Mesenchymal stem cell (in vitro differentiated cells and primary cell): ENCODE measurements around the gene CDK12.
"Not testable (repeated sequence)": the region's sequence is repeated elsewhere in the genome, so short reads cannot be mapped to it uniquely, and the experiment has no call there.

Experiments used
- DNase-seq: peaks from one replicate; pipeline ENCODE4 v3.0.0-alpha.2; 2013
- H2AFZ ChIP-seq: one replicate; pipeline ENCODE4 v1.6.1; 2013; ENCODE audit warnings: low read depth, mild to moderate bottlenecking, control low read depth, inconsistent platforms, low read length, moderate library complexity
- H2AK5ac ChIP-seq: 2 replicates; pipeline ENCODE4 v1.6.1; 2013; ENCODE audit warnings: low read length, moderate library complexity, mild to moderate bottlenecking, inconsistent platforms; ENCODE audit not compliant: severe bottlenecking
- H2BK120ac ChIP-seq: one replicate; pipeline ENCODE4 v1.6.1; 2013; ENCODE audit warnings: low read depth, mild to moderate bottlenecking, inconsistent platforms, low read length, moderate library complexity
- H2BK12ac ChIP-seq, 2 experiments: one replicate each; pipeline ENCODE4 v1.6.1; 2013; ENCODE audit warnings: inconsistent platforms in 2 of 2, low read length in 2 of 2, mild to moderate bottlenecking in 2 of 2, moderate library complexity in 2 of 2, control low read depth in 1 of 2
- H2BK15ac ChIP-seq: one replicate; pipeline ENCODE4 v1.6.1; 2013; ENCODE audit warnings: mild to moderate bottlenecking, low read depth, inconsistent platforms; ENCODE audit not compliant: poor library complexity, severe bottlenecking
- H2BK5ac ChIP-seq: 2 replicates; pipeline ENCODE4 v1.6.1; 2013; ENCODE audit warnings: low read depth, mild to moderate bottlenecking, low read length, control low read depth, inconsistent platforms; ENCODE audit not compliant: poor library complexity, severe bottlenecking
- H3K14ac ChIP-seq, 2 experiments: one replicate each; pipeline ENCODE4 v1.6.1; 2013; ENCODE audit warnings: inconsistent platforms in 2 of 2, low read length in 2 of 2, control low read depth in 1 of 2, mild to moderate bottlenecking in 1 of 2, moderate library complexity in 1 of 2
- H3K18ac ChIP-seq, 2 experiments: one replicate each; pipeline ENCODE4 v1.6.1; 2013; ENCODE audit warnings: inconsistent platforms in 2 of 2, low read length in 2 of 2, control low read depth in 1 of 2, low read depth in 1 of 2, mild to moderate bottlenecking in 1 of 2
- H3K23ac ChIP-seq, 2 experiments: one replicate each; pipeline ENCODE4 v1.6.1; 2013; ENCODE audit warnings: inconsistent platforms in 2 of 2, low read length in 2 of 2, mild to moderate bottlenecking in 2 of 2, moderate library complexity in 2 of 2, control low read depth in 1 of 2
- H3K27ac ChIP-seq: 2 replicates; pipeline ENCODE4 v1.5.1; 2013; ENCODE audit warnings: mild to moderate bottlenecking, moderate library complexity, low read length, control low read depth, inconsistent platforms; ENCODE audit not compliant: poor library complexity, severe bottlenecking
- H3K27me3 ChIP-seq, 2 experiments: 2 replicates each; pipeline versions ENCODE4 v1.6.1 to v1.7.0; 2013; ENCODE audit warnings: low read length in 2 of 2, mild to moderate bottlenecking in 2 of 2, moderate library complexity in 2 of 2, control low read depth in 1 of 2, inconsistent platforms in 1 of 2; ENCODE audit not compliant: control insufficient read depth in 1 of 2, insufficient read depth in 1 of 2
- H3K36me3 ChIP-seq, 2 experiments: 2 replicates each; pipeline versions ENCODE4 v1.6.1 to v1.7.0; 2013; ENCODE audit warnings: low read length in 2 of 2, control low read depth in 1 of 2, inconsistent platforms in 1 of 2, low read depth in 1 of 2, mild to moderate bottlenecking in 1 of 2; ENCODE audit not compliant: insufficient read depth in 2 of 2, control insufficient read depth in 1 of 2
- H3K4ac ChIP-seq, 2 experiments: one replicate each; pipeline ENCODE4 v1.6.1; 2013; ENCODE audit warnings: inconsistent platforms in 2 of 2, low read length in 2 of 2, mild to moderate bottlenecking in 2 of 2, moderate library complexity in 2 of 2, control low read depth in 1 of 2, low read depth in 1 of 2
- H3K4me1 ChIP-seq: 2 replicates; pipeline ENCODE4 v1.6.1; 2013; ENCODE audit warnings: low read depth, low read length, control low read depth; ENCODE audit not compliant: control insufficient read depth, insufficient read depth
- H3K4me2 ChIP-seq: 2 replicates; pipeline ENCODE4 v1.6.1; 2013; ENCODE audit warnings: low read length, mild to moderate bottlenecking, inconsistent platforms; ENCODE audit not compliant: poor library complexity, severe bottlenecking
- H3K4me3 ChIP-seq, 2 experiments: 2 replicates each; pipeline versions ENCODE4 v1.5.1 to v1.7.0; 2013; ENCODE audit warnings: low read length in 2 of 2, mild to moderate bottlenecking in 2 of 2, control low read depth in 1 of 2, low read depth in 1 of 2; ENCODE audit not compliant: insufficient read depth in 1 of 2
- H3K79me1 ChIP-seq: replicated peaks from 2 replicates; pipeline ENCODE4 v1.6.1; 2013; ENCODE audit warnings: mild to moderate bottlenecking, control low read depth, low read length, inconsistent platforms; ENCODE audit not compliant: poor library complexity, severe bottlenecking
- H3K9ac ChIP-seq: 2 replicates; pipeline ENCODE4 v1.7.0; 2013; ENCODE audit warnings: mild to moderate bottlenecking, low read length, moderate library complexity
- H3K9me3 ChIP-seq: 2 replicates; pipeline ENCODE4 v1.7.0; 2013; ENCODE audit warnings: mild to moderate bottlenecking, low read length; ENCODE audit not compliant: control insufficient read depth
- H4K8ac ChIP-seq: one replicate; pipeline ENCODE4 v1.6.1; 2013; ENCODE audit warnings: inconsistent platforms, mild to moderate bottlenecking, low read length, moderate library complexity
- H4K91ac ChIP-seq: one replicate; pipeline ENCODE4 v1.6.1; 2013; ENCODE audit warnings: mild to moderate bottlenecking, low read length, inconsistent platforms
- WGBS: methylation state at CpG from one replicate; pipeline ENCODE4 v1.1.7; 2013; ENCODE audit warnings: mixed read lengths; 5-methylcytosine and 5-hydroxymethylcytosine counted together

The CDK12 gene

DNA sequence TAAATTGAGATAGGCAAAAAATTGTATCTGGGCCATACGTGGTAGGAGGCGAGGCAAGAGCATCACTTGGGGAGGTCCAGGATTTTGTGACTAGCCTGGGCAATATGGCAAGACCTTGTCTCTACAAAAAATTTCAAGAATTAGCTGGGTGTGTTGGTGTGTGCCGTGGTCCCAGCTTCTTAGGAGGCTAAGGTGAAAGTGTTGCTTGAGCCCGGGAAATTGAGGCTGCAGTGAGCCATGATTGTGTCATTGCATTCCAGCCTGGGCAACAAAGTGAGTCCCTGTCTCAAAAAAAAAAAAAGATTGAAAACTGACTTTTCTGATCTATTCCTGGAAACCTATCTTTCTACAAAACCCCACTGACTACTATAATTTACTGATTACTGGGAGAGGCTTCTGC is 26.7 kb downstream of the CDK12 start:
- H3K4me3 ChIP-seq: no peak overlapping the region
- H3K4ac ChIP-seq: no peak overlapping the region
- H3K79me1 ChIP-seq: peaks cover 16% of the 10 kb centered on the region
- H3K36me3 ChIP-seq: peaks cover 17 to 38% of the 10 kb centered on the region in 2 experiments
- WGBS: 98% methylated on average over 4 of the region's 4 CpGs
- no peak overlapping the region for H2BK5ac ChIP-seq
- DNase-seq: no peak
- no peak overlapping the region for H2BK12ac ChIP-seq
- H3K4me1 ChIP-seq: peaks cover 7% of the 10 kb centered on the region
- H4K91ac ChIP-seq: no peak overlapping the region
- H2BK15ac ChIP-seq: no peak overlapping the region
- H3K27ac ChIP-seq: no peak overlapping the region
- H3K9me3 ChIP-seq: no peaks in the 10 kb centered on the region
- no peak overlapping the region for H3K4me2 ChIP-seq
- no peak overlapping the region for H2BK120ac ChIP-seq
- H3K23ac ChIP-seq: no peak overlapping the region
- no peak overlapping the region for H3K18ac ChIP-seq
- no peak overlapping the region for H2AK5ac ChIP-seq
- no peak overlapping the region for H3K9ac ChIP-seq
- no peaks in the 10 kb centered on the region for H3K27me3 ChIP-seq
- no peak overlapping the region for H3K14ac ChIP-seq
- H2AFZ ChIP-seq: no peak overlapping the region
- H4K8ac ChIP-seq: no peak overlapping the region

DNA sequence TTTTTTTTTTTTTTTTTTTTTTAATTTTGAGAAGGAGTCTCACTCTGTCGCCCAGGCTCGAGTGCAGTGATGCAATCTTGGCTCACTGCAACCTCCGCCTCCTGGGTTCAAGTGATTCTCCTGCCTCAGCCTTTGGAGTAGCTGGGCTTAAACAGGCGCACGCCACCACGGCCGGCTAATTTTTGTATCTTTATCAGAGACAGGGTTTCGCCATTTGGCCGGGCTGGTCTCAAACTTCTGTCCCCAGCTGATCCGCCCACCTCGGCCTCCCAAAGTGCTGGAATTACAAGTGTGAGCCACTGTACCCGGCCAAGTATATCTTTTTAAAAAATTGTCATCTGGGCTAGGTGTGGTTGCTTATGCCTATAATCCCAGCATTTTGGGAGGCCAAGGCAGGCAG is 35.6 kb downstream of the CDK12 start:
- Histone ChIP-seq H3K36me3 (peaks cover 67 to 84% of the 10 kb centered on the region in 2 experiments), H3K79me1 (peaks cover 15% of the 10 kb centered on the region)
- 97% methylated on average over 12 of the region's 12 CpGs for WGBS
- H3K27ac ChIP-seq, H4K8ac ChIP-seq, H3K9ac ChIP-seq, H3K23ac ChIP-seq, H2BK15ac ChIP-seq, DNase-seq, H3K9me3 ChIP-seq, H2BK5ac ChIP-seq, H3K4me3 ChIP-seq, H2AK5ac ChIP-seq, H3K4me2 ChIP-seq, H3K14ac ChIP-seq, H3K4ac ChIP-seq, H2BK12ac ChIP-seq, H3K27me3 ChIP-seq, H3K4me1 ChIP-seq, H4K91ac ChIP-seq, H2BK120ac ChIP-seq, H3K18ac ChIP-seq, H2AFZ ChIP-seq: not testable (repeated sequence)

DNA sequence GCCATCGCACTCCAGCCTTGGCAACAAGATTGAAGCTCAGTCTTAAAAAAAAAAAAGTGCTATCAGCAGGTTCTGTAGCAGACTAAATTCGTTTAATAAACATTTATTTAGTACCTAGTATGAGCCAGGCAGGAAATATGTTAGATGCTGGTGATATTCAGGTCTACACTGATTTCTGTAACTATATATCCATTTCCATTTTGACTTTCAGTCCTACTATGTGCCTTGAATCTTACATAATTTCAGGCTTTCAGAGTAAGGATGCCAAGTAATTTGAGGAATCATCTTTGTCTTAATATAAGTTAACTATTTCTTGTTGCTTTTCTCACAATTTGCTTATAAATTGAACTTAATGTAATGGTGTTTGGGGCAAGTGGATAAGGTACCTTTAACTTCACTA is 46.2 kb downstream of the CDK12 start:
- WGBS: 100% methylated on average over 1 of the region's 2 CpGs

DNA sequence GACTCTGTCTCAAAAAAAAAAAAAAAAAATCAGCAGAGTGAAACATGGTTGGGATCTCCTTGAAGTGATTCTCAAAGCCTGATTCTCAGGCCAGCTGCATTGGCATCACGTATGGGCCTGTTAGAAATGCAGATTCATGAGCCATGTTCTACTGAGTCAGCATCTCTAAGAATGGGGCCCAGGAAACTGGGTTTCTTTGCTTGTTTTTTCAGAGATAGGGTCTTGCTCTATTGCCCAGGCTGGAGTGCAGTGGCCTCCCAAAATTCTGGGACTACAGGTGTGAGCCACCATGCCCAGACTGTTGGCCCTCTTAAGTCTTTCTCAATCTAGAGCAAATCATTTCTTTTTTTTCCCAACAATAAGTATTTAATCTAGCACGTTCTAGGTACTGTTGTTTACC is 47.7 kb downstream of the CDK12 start:
- H3K4ac ChIP-seq: no peak overlapping the region
- H3K79me1 ChIP-seq: peaks cover 15% of the 10 kb centered on the region
- no peaks in the 10 kb centered on the region for H3K9me3 ChIP-seq
- peaks cover 28 to 87% of the 10 kb centered on the region in 2 experiments for H3K36me3 ChIP-seq
- no peak overlapping the region for H3K4me3 ChIP-seq
- H3K27me3 ChIP-seq: no peaks in the 10 kb centered on the region
- no peak overlapping the region for H3K27ac ChIP-seq
- H2AK5ac ChIP-seq: no peak overlapping the region
- no peak overlapping the region for H2BK5ac ChIP-seq
- no peak overlapping the region for H4K8ac ChIP-seq
- H3K14ac ChIP-seq: no peak overlapping the region
- H2AFZ ChIP-seq: no peak overlapping the region
- H3K9ac ChIP-seq: no peak overlapping the region
- H3K18ac ChIP-seq: no peak overlapping the region
- H4K91ac ChIP-seq: no peak overlapping the region
- no peak overlapping the region for H3K23ac ChIP-seq
- 100% methylated on average over 2 of the region's 2 CpGs for WGBS
- H2BK12ac ChIP-seq: no peak overlapping the region
- H2BK15ac ChIP-seq: no peak overlapping the region
- no peak overlapping the region for H3K4me2 ChIP-seq
- H2BK120ac ChIP-seq: no peak overlapping the region
- no peaks in the 10 kb centered on the region for H3K4me1 ChIP-seq
- no peak for DNase-seq

More for the DNA sequence above, 46.2 kb downstream of the CDK12 start:
- H3K9ac ChIP-seq: no peak overlapping the region
- no peak overlapping the region for H3K4me2 ChIP-seq
- peaks cover 33 to 87% of the 10 kb centered on the region in 2 experiments for H3K36me3 ChIP-seq
- no peak overlapping the region for H3K18ac ChIP-seq
- no peak overlapping the region for H2BK120ac ChIP-seq
- H4K91ac ChIP-seq: no peak overlapping the region
- DNase-seq: no peak
- no peak overlapping the region for H2AFZ ChIP-seq
- no peak overlapping the region for H3K23ac ChIP-seq
- H3K27ac ChIP-seq: no peak overlapping the region
- peaks cover 20% of the 10 kb centered on the region for H3K79me1 ChIP-seq
- H3K4me1 ChIP-seq: no peaks in the 10 kb centered on the region
- no peak overlapping the region for H3K4ac ChIP-seq
- H3K14ac ChIP-seq: no peak overlapping the region
- H4K8ac ChIP-seq: no peak overlapping the region
- H2BK12ac ChIP-seq: no peak overlapping the region
- H2BK5ac ChIP-seq: no peak overlapping the region
- no peaks in the 10 kb centered on the region for H3K27me3 ChIP-seq
- no peak overlapping the region for H2BK15ac ChIP-seq
- no peak overlapping the region for H2AK5ac ChIP-seq
- H3K4me3 ChIP-seq: no peak overlapping the region
- no peaks in the 10 kb centered on the region for H3K9me3 ChIP-seq
